ENCODE data around the gene KLHL40.

The KLHL40 gene

GRCh38 chr3:42685363-42685881 is at the start of gene KLHL40:
Gene KLHL40, plus strand, starts transcription at chr3:42685537. Its CDS starts 82 bp downstream, at chr3:42685619.
- no peak for DNase-seq (ENCODE audit: low read depth)

GRCh38 chr3:42637001-42637400 is 48.3 kb upstream of the KLHL40 start:
- no peak for DNase-seq (ENCODE audit: low read depth)

GRCh38 chr3:42638339-42638842 is 46.9 kb upstream of the KLHL40 start:
- no peak for DNase-seq (ENCODE audit: low read depth)

- DNase-seq (ENCODE audit: low read depth), result no peak
Observed at GRCh38 chr3:42639192-42639591, 46.1 kb upstream of the KLHL40 start.

GRCh38 chr3:42640129-42640528 is 45.2 kb upstream of the KLHL40 start:
- DNase-seq (ENCODE audit: low read depth), result no peak

- DNase-seq (ENCODE audit: low read depth), result no peak
Observed at GRCh38 chr3:42640771-42641370, 44.5 kb upstream of the KLHL40 start.

- no peak for DNase-seq (ENCODE audit: low read depth)
Observed at GRCh38 chr3:42647821-42648459, 37.4 kb upstream of the KLHL40 start.

- DNase-seq (ENCODE audit: low read depth), result no peak
Observed at GRCh38 chr3:42649006-42649405, 36.3 kb upstream of the KLHL40 start.

GRCh38 chr3:42649783-42650182 is 35.6 kb upstream of the KLHL40 start:
- DNase-seq (ENCODE audit: low read depth), result no peak

GRCh38 chr3:42651248-42652091 is 33.9 kb upstream of the KLHL40 start:
- peak; percentile 81 for DNase-seq (ENCODE audit: low read depth)

- no peak for DNase-seq (ENCODE audit: low read depth)
Observed at GRCh38 chr3:42652251-42652610, 33.1 kb upstream of the KLHL40 start.

GRCh38 chr3:42652611-42653302 is 32.6 kb upstream of the KLHL40 start:
- DNase-seq (ENCODE audit: low read depth), result peak; percentile 80

GRCh38 chr3:42653303-42653559 is 32.1 kb upstream of the KLHL40 start:
- DNase-seq (ENCODE audit: low read depth), result no peak

GRCh38 chr3:42653560-42654330 is 31.6 kb upstream of the KLHL40 start, which contains the start of gene ZBTB47:
Gene ZBTB47, plus strand, starts transcription at chr3:42653697. Its CDS starts 4,659 bp downstream, at chr3:42658356.
- DNase-seq (ENCODE audit: low read depth), result no peak

GRCh38 chr3:42654331-42655201 is 30.8 kb upstream of the KLHL40 start:
- no peak for DNase-seq (ENCODE audit: low read depth)

GRCh38 chr3:42655331-42655888 is 29.9 kb upstream of the KLHL40 start:
- DNase-seq (ENCODE audit: low read depth), result no peak

- no peak for DNase-seq (ENCODE audit: low read depth)
Observed at GRCh38 chr3:42655980-42656679, 29.2 kb upstream of the KLHL40 start.

GRCh38 chr3:42656680-42657610 is 28.4 kb upstream of the KLHL40 start:
- no peak for DNase-seq (ENCODE audit: low read depth)
